Astrocyte of the spinal cord (primary cell): Measurements from ENCODE around the gene NPM3.

ENCODE experiments used
- DNase-seq: peaks from one replicate; pipeline ENCODE4 v3.0.0; 2011; ENCODE audit warnings: low read depth, low spot score
- H3K4me3 ChIP-seq: 2 replicates; pipeline ENCODE4 v1.5.1; 2011; ENCODE audit warnings: low read depth, mild to moderate bottlenecking, low read length, moderate library complexity
- CTCF ChIP-seq: IDR thresholded peaks from 2 replicates; pipeline ENCODE4 v1.5.1; 2012; ENCODE audit warnings: low read depth, mild to moderate bottlenecking, low read length, inconsistent platforms
- in situ Hi-C: cut with HindIII; loops from 2 replicates; pipeline ENCODE4 v1.10.0; 2017; ENCODE audit warnings: low sequenced_read_pairs

The NPM3 gene

GRCh38 chr10:101782811-101783735, at the start of gene NPM3:
NPM3 (minus strand) TSS chr10:101783446; CDS start chr10:101783390, 56 bp downstream.
- in situ Hi-C loops = no loop called here
- DNase-seq = peak; percentile 81
- H3K4me3 ChIP-seq = peak within 1 kb of the TSS; percentile 85
- TF ChIP-seq CTCF = no peak

- no peak for DNase-seq
- TF ChIP-seq CTCF = no peak
- in situ Hi-C loops = no loop called here
- H3K4me3 ChIP-seq = no peak overlapping the region
Observed at GRCh38 chr10:101832325-101832771, 49.1 kb upstream of the NPM3 start.

GRCh38 chr10:101831169-101831811, 48.0 kb upstream of the NPM3 start:
- no peak for TF ChIP-seq CTCF
- in situ Hi-C loops = no loop called here
- no peak for DNase-seq
- peak overlapping the region; percentile 45 for H3K4me3 ChIP-seq

GRCh38 chr10:101830322-101831168, 47.3 kb upstream of the NPM3 start:
- peak; percentile 84 for DNase-seq
- TF ChIP-seq CTCF = no peak
- peak overlapping the region; percentile 45 for H3K4me3 ChIP-seq
- in situ Hi-C loops = no loop called here

GRCh38 chr10:101829561-101830315, 46.5 kb upstream of the NPM3 start:
- no peak for TF ChIP-seq CTCF
- in situ Hi-C loops = no loop called here
- DNase-seq = no peak
- peak overlapping the region; percentile 45 for H3K4me3 ChIP-seq
